ENCODE results near the gene NR6A1. TPM values are rescaled to one million over a fixed set of nuclear protein-coding genes. Genes with fewer than 3 reads are reported as not detected.

The NR6A1 gene
- total and polyA plus RNA-seq, 2 experiments from 2014 or later = 44.2 to 139 TPM

GRCh38 chr9:124762633-124763032 is 8.5 kb downstream of the NR6A1 start (continued):
- TF ChIP-seq CTCF (conservative IDR thresholded peaks at IDR 0.05; ENCODE audit: low read depth in 2 of 2) (no peak), NANOG (IDR thresholded peaks at IDR 0.05; ENCODE audit: borderline replicate concordance) (no peak), JUNB (IDR thresholded peaks at IDR 0.05; ENCODE audit: unreplicated experiment) (no peak), EZH2 (IDR thresholded peaks at IDR 0.05; ENCODE audit: low read depth, unreplicated experiment) (no peak), ZNF331 (CRISPR knock-in tag; IDR thresholded peaks at IDR 0.05; ENCODE audit: low read depth) (no peak), CREB1 (CRISPR knock-in tag; IDR thresholded peaks at IDR 0.05; ENCODE audit: low read depth) (no peak), ZNF114 (CRISPR knock-in tag; IDR thresholded peaks at IDR 0.05) (no peak), EZH2phosphoT487 (IDR thresholded peaks at IDR 0.05; ENCODE audit: unreplicated experiment) (no peak), POLR2AphosphoS5 (IDR thresholded peaks at IDR 0.05; ENCODE audit: low read depth) (no peak)

DNA sequence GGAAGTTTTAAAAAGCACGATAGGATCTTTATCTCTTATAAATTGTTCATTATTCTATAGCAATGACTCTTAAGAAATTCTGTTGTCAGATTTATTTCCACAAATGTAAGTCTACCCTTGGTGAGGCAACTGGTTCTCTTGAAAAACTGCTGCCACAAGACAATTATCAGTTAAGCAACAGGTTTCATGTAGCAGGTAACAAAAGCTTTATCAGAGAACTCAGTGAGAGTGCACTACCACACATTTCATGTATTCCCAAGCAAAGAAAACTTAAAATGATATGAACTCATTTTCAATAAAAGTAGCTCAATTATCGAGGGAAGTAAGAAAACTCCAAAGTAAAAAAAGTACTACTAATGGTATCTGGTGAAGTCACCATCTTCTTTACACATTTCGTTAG is 9.4 kb downstream of the NR6A1 start:
- no peaks in the 10 kb centered on the region for H3K9me2 ChIP-seq (ENCODE audit: insufficient read depth)
- no peak for ATAC-seq
- no peak overlapping the region for H2AFZ ChIP-seq
- no peak for DNase-seq (ENCODE audit: low spot score)
- H3K79me2 ChIP-seq (replicated peaks; ENCODE audit: insufficient read depth) = peaks cover 61% of the 10 kb centered on the region
- no peaks in the 10 kb centered on the region for H3K36me3 ChIP-seq (ENCODE audit: insufficient read depth)
- H3K27me3 Mint-ChIP-seq (ENCODE audit: insufficient read depth, low read depth, poor library complexity) = peaks cover 6% of the 10 kb centered on the region
- H3K36me3 Mint-ChIP-seq (ENCODE audit: low read depth) = no peaks in the 10 kb centered on the region
- H3K27ac Mint-ChIP-seq = peak overlapping the region; percentile 94
- peaks cover 75% of the 10 kb centered on the region for H3K4me1 ChIP-seq (ENCODE audit: insufficient read depth)
- H3K27me3 ChIP-seq (ENCODE audit: insufficient read depth) = peaks cover 8% of the 10 kb centered on the region
- peaks cover 87% of the 10 kb centered on the region for H3K4me1 Mint-ChIP-seq
- H4K20me1 ChIP-seq (replicated peaks; ENCODE audit: insufficient read depth) = no peaks in the 10 kb centered on the region
- H3K4me3 Mint-ChIP-seq = peak overlapping the region; percentile 63
- no peaks in the 10 kb centered on the region for H3F3A ChIP-seq (replicated peaks; ENCODE audit: low read depth)
- H3K27ac ChIP-seq (ENCODE audit: low read depth) = peak overlapping the region; percentile 69
- peak overlapping the region; percentile 56 for H3K4me2 ChIP-seq
- H3K4me3 ChIP-seq = peak overlapping the region; percentile 37
- no peaks in the 10 kb centered on the region for H3K9me3 Mint-ChIP-seq
- TF ChIP-seq, protein P1, sequence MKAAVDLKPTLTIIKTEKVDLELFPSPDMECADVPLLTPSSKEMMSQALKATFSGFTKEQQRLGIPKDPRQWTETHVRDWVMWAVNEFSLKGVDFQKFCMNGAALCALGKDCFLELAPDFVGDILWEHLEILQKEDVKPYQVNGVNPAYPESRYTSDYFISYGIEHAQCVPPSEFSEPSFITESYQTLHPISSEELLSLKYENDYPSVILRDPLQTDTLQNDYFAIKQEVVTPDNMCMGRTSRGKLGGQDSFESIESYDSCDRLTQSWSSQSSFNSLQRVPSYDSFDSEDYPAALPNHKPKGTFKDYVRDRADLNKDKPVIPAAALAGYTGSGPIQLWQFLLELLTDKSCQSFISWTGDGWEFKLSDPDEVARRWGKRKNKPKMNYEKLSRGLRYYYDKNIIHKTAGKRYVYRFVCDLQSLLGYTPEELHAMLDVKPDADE (IDR thresholded peaks at IDR 0.05) = no peak
- TF ChIP-seq EZH2 (IDR thresholded peaks at IDR 0.05; ENCODE audit: low read depth, unreplicated experiment) (no peak), ZNF331 (CRISPR knock-in tag; IDR thresholded peaks at IDR 0.05; ENCODE audit: low read depth) (no peak), EZH2phosphoT487 (IDR thresholded peaks at IDR 0.05; ENCODE audit: unreplicated experiment) (no peak), ZNF114 (CRISPR knock-in tag; IDR thresholded peaks at IDR 0.05) (no peak), CTCF (conservative IDR thresholded peaks at IDR 0.05; ENCODE audit: low read depth in 2 of 2) (no peak), POLR2AphosphoS5 (IDR thresholded peaks at IDR 0.05; ENCODE audit: low read depth) (no peak), STAT1 (IDR thresholded peaks at IDR 0.05; ENCODE audit: unreplicated experiment) (no peak), CREB1 (CRISPR knock-in tag; IDR thresholded peaks at IDR 0.05; ENCODE audit: low read depth) (no peak)
- TF ChIP-seq, protein P2, sequence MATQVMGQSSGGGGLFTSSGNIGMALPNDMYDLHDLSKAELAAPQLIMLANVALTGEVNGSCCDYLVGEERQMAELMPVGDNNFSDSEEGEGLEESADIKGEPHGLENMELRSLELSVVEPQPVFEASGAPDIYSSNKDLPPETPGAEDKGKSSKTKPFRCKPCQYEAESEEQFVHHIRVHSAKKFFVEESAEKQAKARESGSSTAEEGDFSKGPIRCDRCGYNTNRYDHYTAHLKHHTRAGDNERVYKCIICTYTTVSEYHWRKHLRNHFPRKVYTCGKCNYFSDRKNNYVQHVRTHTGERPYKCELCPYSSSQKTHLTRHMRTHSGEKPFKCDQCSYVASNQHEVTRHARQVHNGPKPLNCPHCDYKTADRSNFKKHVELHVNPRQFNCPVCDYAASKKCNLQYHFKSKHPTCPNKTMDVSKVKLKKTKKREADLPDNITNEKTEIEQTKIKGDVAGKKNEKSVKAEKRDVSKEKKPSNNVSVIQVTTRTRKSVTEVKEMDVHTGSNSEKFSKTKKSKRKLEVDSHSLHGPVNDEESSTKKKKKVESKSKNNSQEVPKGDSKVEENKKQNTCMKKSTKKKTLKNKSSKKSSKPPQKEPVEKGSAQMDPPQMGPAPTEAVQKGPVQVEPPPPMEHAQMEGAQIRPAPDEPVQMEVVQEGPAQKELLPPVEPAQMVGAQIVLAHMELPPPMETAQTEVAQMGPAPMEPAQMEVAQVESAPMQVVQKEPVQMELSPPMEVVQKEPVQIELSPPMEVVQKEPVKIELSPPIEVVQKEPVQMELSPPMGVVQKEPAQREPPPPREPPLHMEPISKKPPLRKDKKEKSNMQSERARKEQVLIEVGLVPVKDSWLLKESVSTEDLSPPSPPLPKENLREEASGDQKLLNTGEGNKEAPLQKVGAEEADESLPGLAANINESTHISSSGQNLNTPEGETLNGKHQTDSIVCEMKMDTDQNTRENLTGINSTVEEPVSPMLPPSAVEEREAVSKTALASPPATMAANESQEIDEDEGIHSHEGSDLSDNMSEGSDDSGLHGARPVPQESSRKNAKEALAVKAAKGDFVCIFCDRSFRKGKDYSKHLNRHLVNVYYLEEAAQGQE (IDR thresholded peaks at IDR 0.05; ENCODE audit: unreplicated experiment) = no peak
